Neural progenitor cell (in vitro differentiated cells): Measurements from ENCODE around the gene NTM.

ENCODE experiments used
- CTCF ChIP-seq: fragments of 200-600 bp; sonication (generic); IDR thresholded peaks from 2 replicates; pipeline ENCODE4 v1.5.1; 2017; ENCODE audit warnings: antibody characterized with exemption, mild to moderate bottlenecking
- EZH2 ChIP-seq: fragments of 200-600 bp; sonication (generic); IDR thresholded peaks from 2 replicates; pipeline ENCODE4 v1.6.1; 2017; ENCODE audit warnings: antibody characterized with exemption, mild to moderate bottlenecking, moderate library complexity

- TF ChIP-seq CTCF: no peak
- TF ChIP-seq EZH2: no peak
Observed at GRCh38 chr11:132288036-132288435, 917.6 kb downstream of the NTM start.
